Immature natural killer cell (primary cell): ENCODE measurements around the gene ELMO1. TPM values are rescaled to one million over a fixed set of nuclear protein-coding genes. Genes with fewer than 3 reads are reported as not detected.
A peak's percentile ranks its signal among the peaks of the same experiment; 100 is the strongest.

Experiments
- DNase-seq, 3 donors: peaks; one replicate each; pipeline ENCODE4 v3.0.0; 2022; ENCODE audit warnings: mixed read lengths in 1 of 3
- H3K27ac Mint-ChIP-seq, 6 donors: one replicate each; pipeline ENCODE4 v1.8.0; 2020; ENCODE audit warnings: mixed read lengths in 6 of 6, mild to moderate bottlenecking in 5 of 6, inconsistent platforms in 4 of 6, moderate library complexity in 3 of 6
- H3K27me3 Mint-ChIP-seq, 3 donors: one replicate each; pipeline ENCODE4 v1.8.0; 2020 to 2021; ENCODE audit warnings: low read depth in 3 of 3, mild to moderate bottlenecking in 3 of 3, mixed read lengths in 3 of 3, moderate library complexity in 3 of 3, inconsistent platforms in 1 of 3
- H3K36me3 Mint-ChIP-seq, 3 donors: one replicate each; pipeline ENCODE4 v1.8.0; 2020; ENCODE audit warnings: mixed read lengths in 3 of 3, inconsistent platforms in 2 of 3, mild to moderate bottlenecking in 2 of 3
- H3K4me1 Mint-ChIP-seq, 2 donors: one replicate each; pipeline ENCODE4 v1.8.0; 2020; ENCODE audit warnings: inconsistent platforms in 2 of 2, mild to moderate bottlenecking in 2 of 2, mixed read lengths in 2 of 2, moderate library complexity in 1 of 2
- H3K4me3 Mint-ChIP-seq, 5 donors: one replicate each; pipeline ENCODE4 v1.8.0; 2020; ENCODE audit warnings: mild to moderate bottlenecking in 5 of 5, mixed read lengths in 5 of 5, inconsistent platforms in 3 of 5, moderate library complexity in 3 of 5
- H3K9me3 Mint-ChIP-seq, 6 donors: one replicate each; pipeline ENCODE4 v1.8.0; 2020; ENCODE audit warnings: mild to moderate bottlenecking in 6 of 6, mixed read lengths in 6 of 6, inconsistent platforms in 4 of 6, moderate library complexity in 3 of 6
- polyA plus RNA-seq, 3 donors: library from polyadenylated mRNA; unstranded; fragments of 300-500 nt; fragmentation: Illumina TruSeq; gene quantifications; one replicate each; pipeline ENCODE4 v1.2.3, GENCODE V29; 2021

ELMO1 gene
- polyA plus RNA-seq, 3 donors from 2014 or later = 31.9 to 65.9 (median 53.1) TPM

DNA sequence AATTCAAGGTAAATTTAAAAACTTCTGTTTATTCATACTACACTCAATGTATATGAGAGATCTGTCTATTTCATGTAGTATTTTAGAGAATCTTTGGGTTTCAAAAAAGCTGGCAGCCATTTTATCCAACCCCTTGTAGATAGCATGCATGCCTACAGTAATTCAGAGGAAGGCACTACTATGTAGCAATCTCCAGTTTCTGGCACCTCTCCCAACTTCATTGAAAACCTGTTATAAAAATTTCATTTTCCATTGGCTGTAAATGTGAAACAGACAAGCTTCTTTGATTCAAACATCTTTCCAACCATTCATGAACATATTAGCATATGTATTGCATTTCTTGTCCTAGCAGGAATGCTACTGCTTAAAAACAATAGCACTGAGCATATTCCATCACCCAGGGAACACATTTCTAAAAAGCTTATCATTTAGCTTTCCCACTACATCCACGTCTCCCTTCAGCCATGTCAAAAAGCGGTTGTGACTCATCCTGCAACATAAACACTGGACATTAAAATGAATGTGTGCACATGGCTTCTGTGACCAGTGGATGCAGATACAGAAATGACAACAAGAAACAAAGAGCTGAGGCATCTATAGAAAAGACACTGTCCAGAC lies 393.9 kb downstream of the ELMO1 start:
- Mint-ChIP-seq H3K27ac (peak overlapping the region in 1 of 6 donors; percentile 49), H3K27me3 (peaks cover 0 to 2% (median 0%) of the 10 kb centered on the region in 3 donors), H3K4me3 (no peak overlapping the region), H3K36me3 (peaks cover 8 to 11% (median 10%) of the 10 kb centered on the region in 3 donors), H3K9me3 (no peaks in the 10 kb centered on the region), H3K4me1 (peaks cover 0 to 11% of the 10 kb centered on the region in 2 donors)
- DNase-seq = no peak

DNA sequence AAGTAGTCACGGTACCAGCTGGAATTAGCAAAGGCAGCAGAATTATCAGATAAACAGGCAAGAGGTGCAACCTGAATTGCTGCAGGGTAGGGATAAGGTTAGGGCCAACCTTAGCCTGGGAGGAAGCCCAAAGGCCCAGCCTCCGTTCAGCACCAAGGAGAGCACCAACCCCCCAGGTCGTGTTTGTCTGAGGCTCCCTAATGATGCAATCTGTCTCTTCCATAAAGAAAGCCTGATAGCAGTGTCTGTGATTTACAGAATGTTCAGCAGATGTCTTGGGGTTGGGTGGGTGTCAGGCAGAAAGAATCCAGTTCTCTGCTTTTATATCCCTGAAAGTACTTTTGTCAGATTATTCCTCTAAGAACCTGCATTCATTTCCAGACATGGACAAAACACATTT lies 396.0 kb downstream of the ELMO1 start:
- peak in 2 of 3 donors; percentile 8 to 18 for DNase-seq
- peaks cover 8 to 16% (median 13%) of the 10 kb centered on the region in 3 donors for H3K36me3 Mint-ChIP-seq
- H3K4me3 Mint-ChIP-seq = no peak overlapping the region
- H3K4me1 Mint-ChIP-seq = peaks cover 0 to 6% of the 10 kb centered on the region in 2 donors
- peaks cover 0 to 2% (median 0%) of the 10 kb centered on the region in 3 donors for H3K27me3 Mint-ChIP-seq
- no peaks in the 10 kb centered on the region for H3K9me3 Mint-ChIP-seq
- H3K27ac Mint-ChIP-seq = no peak overlapping the region

DNA sequence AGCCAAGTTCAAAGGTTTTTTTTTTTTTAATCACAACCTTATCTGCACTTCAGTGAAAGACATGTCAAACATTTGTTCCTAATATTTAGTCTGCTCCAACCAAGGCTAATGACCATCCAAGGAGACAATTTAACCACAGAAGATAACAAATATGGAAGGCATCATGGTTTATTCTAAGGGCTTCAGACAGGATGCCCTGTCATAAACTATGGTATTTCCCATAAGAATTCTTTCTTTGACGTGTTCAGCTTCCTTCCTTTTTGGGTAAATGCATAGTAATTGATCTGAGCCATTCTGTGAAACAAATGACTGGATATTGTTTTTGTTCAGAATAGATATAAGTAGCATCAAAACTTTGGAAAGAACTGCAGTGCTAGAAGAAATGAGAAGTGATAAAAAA lies 397.9 kb downstream of the ELMO1 start:
- no peaks in the 10 kb centered on the region for H3K9me3 Mint-ChIP-seq
- peaks cover 0 to 2% (median 0%) of the 10 kb centered on the region in 3 donors for H3K27me3 Mint-ChIP-seq
- peaks cover 8 to 13% (median 11%) of the 10 kb centered on the region in 3 donors for H3K36me3 Mint-ChIP-seq
- H3K27ac Mint-ChIP-seq = no peak overlapping the region
- DNase-seq = no peak
- peaks cover 12 to 13% of the 10 kb centered on the region in 2 donors for H3K4me1 Mint-ChIP-seq
- no peak overlapping the region for H3K4me3 Mint-ChIP-seq

DNA sequence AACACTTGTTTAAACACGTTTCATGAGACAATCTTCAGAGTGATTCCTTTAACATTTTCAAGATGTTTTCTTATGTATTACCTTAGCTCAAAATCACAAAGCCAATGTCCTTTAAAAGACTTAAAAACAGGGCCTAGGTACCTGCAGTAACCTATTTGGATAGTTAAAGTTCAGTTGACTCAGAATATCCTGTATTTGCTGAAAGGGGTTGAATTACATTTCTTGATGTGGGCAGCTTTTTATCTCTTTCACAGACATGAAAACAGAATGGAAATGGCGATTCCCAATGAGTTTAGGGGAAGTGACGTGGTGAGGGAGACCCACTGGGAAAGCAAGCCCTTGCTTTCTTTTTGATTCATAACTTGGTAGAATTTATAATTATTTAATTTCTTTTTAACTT lies 400.0 kb downstream of the ELMO1 start:
- Mint-ChIP-seq H3K4me3 (no peak overlapping the region), H3K4me1 (peaks cover 20 to 32% of the 10 kb centered on the region in 2 donors), H3K27ac (peak overlapping the region in 2 of 6 donors; percentile 26 to 54), H3K9me3 (no peaks in the 10 kb centered on the region), H3K36me3 (peaks cover 3 to 8% (median 5%) of the 10 kb centered on the region in 3 donors), H3K27me3 (peaks cover 0 to 2% (median 0%) of the 10 kb centered on the region in 3 donors)
- no peak for DNase-seq

DNA sequence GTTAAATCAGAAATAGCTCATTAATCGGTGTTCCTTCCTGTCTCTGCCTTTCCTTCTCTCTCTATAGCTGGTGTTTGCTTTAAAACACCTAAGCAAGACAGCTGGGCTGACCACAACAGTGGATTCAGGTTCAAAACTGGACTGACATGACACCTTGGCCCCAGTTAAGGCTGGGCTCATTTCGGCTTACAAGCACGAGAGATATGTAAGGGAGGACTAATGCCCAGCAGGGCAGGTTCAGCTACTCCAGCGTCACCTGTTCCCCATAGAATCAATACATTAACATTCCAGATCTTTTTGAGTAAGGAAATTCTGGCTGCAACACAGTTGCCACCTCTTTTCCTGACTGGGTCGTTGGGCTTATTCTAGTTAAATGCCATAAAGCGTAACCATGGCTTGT lies 401.4 kb downstream of the ELMO1 start:
- Mint-ChIP-seq H3K36me3 (peaks cover 3 to 5% (median 4%) of the 10 kb centered on the region in 3 donors), H3K4me3 (no peak overlapping the region), H3K4me1 (peaks cover 20 to 32% of the 10 kb centered on the region in 2 donors), H3K27me3 (no peaks in the 10 kb centered on the region), H3K27ac (no peak overlapping the region), H3K9me3 (no peaks in the 10 kb centered on the region)
- DNase-seq = no peak

DNA sequence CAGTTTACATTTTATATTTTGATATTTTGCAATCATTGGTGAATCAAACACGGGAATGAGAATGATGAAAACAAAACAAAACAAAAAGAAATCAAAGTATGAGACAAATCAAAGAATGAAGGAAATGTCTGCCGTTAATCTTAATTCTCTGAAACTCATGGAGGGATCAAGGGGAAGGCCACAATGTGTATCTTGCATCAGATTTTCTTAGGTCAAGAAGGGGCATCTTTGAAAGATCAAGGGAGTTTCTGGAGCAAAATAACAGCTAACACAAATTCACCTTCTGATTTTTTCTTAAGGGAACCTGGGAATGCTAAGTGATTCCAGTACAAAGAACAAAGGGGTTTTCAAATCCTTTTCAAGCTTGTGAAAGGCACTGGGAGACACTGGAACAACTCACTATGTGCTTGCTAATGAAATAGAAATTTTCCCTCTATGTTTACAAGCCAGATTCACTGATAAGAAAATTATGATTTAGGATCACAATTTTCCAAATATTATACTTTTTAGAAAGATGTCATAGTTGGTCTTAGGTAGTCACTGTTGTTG lies 402.1 kb downstream of the ELMO1 start:
- H3K9me3 Mint-ChIP-seq = no peaks in the 10 kb centered on the region
- H3K27me3 Mint-ChIP-seq = no peaks in the 10 kb centered on the region
- H3K27ac Mint-ChIP-seq = peak overlapping the region in 1 of 6 donors; percentile 13
- peaks cover 21 to 32% of the 10 kb centered on the region in 2 donors for H3K4me1 Mint-ChIP-seq
- H3K36me3 Mint-ChIP-seq = peaks cover 0 to 5% (median 3%) of the 10 kb centered on the region in 3 donors
- DNase-seq = no peak
- H3K4me3 Mint-ChIP-seq = no peak overlapping the region

DNA sequence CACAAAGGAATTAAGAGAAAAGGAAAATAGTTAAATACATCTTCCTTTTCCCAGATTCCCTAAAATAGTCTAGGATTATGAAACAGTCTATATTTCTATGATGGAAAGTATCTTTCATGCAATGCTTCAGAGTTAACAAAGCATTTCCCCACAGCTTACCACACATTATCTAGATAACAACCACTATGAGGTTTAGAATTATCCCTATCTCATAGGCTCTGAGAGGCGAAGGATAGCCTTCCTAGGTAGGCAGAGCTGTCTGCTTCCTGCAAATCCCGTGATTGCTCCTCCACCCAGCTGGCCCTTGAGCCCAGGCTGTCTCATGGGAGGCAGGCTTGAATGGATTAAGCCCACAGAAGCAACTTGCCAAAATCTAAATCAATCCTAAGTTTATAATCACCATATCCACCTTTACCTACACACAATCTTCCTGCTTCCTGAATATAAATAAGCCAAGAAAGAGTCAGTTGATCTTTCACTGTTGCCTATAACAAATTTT lies 402.9 kb downstream of the ELMO1 start:
- H3K9me3 Mint-ChIP-seq = no peaks in the 10 kb centered on the region
- no peak overlapping the region for H3K4me3 Mint-ChIP-seq

DNA sequence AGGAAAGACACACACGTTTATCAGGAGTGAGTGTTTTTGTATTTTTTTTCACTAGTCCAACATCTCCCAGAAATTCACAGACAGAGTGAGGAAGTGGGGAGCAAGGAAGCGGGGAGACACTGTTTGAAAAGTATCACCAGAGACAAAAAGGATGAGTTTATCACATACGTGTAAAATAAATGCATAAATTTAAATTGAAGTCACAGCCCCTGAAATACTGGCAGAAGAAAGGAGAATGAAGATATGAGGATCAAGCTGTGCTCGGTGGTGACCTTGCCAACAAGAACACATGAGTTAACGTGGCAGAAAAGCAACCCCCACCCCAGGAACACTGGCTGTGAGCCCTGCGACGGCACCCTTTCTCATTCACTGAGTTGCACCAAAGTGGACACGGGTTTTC lies 407.2 kb downstream of the ELMO1 start:
- Mint-ChIP-seq H3K4me3 (no peak overlapping the region), H3K27ac (peak overlapping the region in 1 of 6 donors; percentile 47), H3K27me3 (peaks cover 0 to 2% (median 0%) of the 10 kb centered on the region in 3 donors), H3K36me3 (peaks cover 18 to 28% (median 20%) of the 10 kb centered on the region in 3 donors), H3K4me1 (peaks cover 16 to 25% of the 10 kb centered on the region in 2 donors), H3K9me3 (peaks cover 0 to 14% (median 10%) of the 10 kb centered on the region in 6 donors)
- DNase-seq = no peak

More for the DNA sequence above, 402.9 kb downstream of the ELMO1 start:
- Mint-ChIP-seq H3K27ac (no peak overlapping the region), H3K36me3 (peaks cover 0 to 5% (median 3%) of the 10 kb centered on the region in 3 donors), H3K4me1 (peaks cover 21 to 32% of the 10 kb centered on the region in 2 donors), H3K27me3 (no peaks in the 10 kb centered on the region)
- no peak for DNase-seq

DNA sequence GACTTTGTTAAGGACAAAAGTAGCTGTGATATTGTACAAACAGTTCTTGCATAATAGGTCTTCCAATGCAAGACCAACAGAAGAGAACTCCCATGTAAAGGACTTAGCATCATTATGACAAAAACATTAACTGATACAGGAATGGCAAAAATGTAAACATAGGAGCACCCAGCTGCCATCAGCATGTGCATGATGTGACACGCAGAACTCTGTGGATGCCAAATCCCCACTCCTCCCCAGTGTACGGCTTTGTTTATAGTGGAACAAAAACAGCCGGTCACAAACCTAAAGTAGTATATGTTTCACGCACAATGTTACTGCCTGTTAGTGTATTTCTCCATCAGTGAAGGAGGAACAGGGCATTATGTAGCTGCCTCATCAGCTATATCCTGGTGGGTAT lies 408.3 kb downstream of the ELMO1 start:
- DNase-seq = no peak
- Mint-ChIP-seq H3K27me3 (peaks cover 0 to 2% (median 0%) of the 10 kb centered on the region in 3 donors), H3K4me1 (peaks cover 4 to 14% of the 10 kb centered on the region in 2 donors), H3K9me3 (peaks cover 0 to 14% (median 10%) of the 10 kb centered on the region in 6 donors), H3K4me3 (no peak overlapping the region), H3K27ac (no peak overlapping the region), H3K36me3 (peaks cover 20 to 28% (median 20%) of the 10 kb centered on the region in 3 donors)

DNA sequence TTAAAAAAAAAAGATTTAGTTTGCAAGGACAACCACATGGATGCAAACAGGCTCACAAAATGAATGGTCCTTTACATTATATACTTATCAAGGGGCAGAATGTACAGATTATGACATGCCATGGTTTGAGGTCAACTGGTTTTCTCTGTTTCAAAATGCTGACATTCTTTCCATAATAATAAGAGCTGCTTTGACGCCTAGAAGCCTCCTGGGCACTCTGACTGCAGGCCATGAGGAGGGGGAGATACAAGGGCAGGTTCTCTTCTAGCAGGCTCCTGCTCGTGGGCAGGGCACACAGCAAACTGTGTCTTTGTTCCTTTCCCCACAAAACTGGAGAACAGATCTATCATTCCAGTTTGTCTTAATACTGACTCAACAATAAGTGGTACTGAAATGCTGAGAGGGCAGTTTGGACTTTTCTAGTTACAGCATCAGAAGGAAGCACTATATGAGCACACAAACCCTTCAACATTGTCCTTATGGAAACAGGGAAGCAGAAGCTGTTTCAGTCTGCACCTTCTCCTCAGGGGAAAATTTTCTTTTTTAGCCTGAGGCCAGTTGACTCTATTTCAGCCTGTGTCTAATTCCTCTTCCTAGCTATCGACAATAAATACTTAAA lies 409.4 kb downstream of the ELMO1 start:
- H3K36me3 Mint-ChIP-seq = peaks cover 20 to 31% (median 20%) of the 10 kb centered on the region in 3 donors

DNA sequence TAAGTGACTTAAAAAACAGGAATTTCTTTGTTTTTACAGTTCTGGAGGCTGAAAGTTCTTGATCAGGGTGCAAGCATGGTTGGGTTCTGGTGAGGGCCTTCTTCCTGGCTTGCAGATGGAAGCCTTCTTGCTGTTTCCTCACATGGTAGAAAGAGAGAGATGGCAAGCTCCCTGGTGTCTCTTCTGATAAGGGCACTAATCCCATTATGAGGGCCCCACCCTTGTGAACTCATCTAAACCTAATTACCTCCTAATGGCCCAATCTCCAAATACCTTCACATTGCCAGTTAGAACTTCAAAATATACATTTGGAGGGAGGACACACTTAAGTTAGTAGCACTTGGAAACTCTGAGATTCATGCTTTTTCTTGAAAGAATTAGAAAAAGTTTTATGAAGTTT lies 410.0 kb downstream of the ELMO1 start:
- Mint-ChIP-seq H3K36me3 (peaks cover 20 to 32% (median 22%) of the 10 kb centered on the region in 3 donors), H3K27me3 (peaks cover 0 to 2% (median 0%) of the 10 kb centered on the region in 3 donors), H3K9me3 (peaks cover 0 to 14% (median 10%) of the 10 kb centered on the region in 6 donors), H3K27ac (no peak overlapping the region), H3K4me3 (no peak overlapping the region), H3K4me1 (peaks cover 0 to 2% of the 10 kb centered on the region in 2 donors)
- DNase-seq = no peak

More for the DNA sequence above, 409.4 kb downstream of the ELMO1 start:
- no peak overlapping the region for H3K4me3 Mint-ChIP-seq
- peaks cover 0 to 2% (median 0%) of the 10 kb centered on the region in 3 donors for H3K27me3 Mint-ChIP-seq
- no peak overlapping the region for H3K27ac Mint-ChIP-seq
- peaks cover 0 to 14% (median 10%) of the 10 kb centered on the region in 6 donors for H3K9me3 Mint-ChIP-seq
- no peak for DNase-seq
- H3K4me1 Mint-ChIP-seq = peaks cover 2 to 3% of the 10 kb centered on the region in 2 donors

DNA sequence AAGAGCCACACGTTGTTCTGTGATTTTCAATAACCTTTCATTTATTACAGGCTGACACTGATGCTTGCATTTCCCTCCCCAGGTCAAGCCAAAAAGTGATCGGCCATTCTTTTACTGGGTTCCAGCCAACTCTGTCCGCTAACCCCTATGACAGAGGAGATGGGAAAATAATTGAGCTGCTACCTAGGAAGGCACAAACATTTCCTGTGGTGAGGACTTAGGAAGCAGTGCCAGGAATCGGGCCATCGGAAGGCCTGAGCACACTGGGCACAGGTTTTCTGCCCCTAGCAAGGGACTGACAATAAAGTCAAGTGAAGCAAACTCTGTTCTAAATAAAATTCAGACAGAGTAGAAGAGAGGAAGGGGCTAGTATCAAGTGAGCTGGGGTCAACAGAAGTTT lies 411.4 kb downstream of the ELMO1 start:
- Mint-ChIP-seq H3K27me3 (peaks cover 0 to 2% (median 0%) of the 10 kb centered on the region in 3 donors), H3K4me1 (peaks cover 7% of the 10 kb centered on the region in 2 donors), H3K4me3 (no peak overlapping the region), H3K9me3 (peaks cover 0 to 14% (median 10%) of the 10 kb centered on the region in 6 donors), H3K36me3 (peaks cover 20 to 39% (median 28%) of the 10 kb centered on the region in 3 donors), H3K27ac (peak overlapping the region in 1 of 6 donors; percentile 23)
- no peak for DNase-seq

DNA sequence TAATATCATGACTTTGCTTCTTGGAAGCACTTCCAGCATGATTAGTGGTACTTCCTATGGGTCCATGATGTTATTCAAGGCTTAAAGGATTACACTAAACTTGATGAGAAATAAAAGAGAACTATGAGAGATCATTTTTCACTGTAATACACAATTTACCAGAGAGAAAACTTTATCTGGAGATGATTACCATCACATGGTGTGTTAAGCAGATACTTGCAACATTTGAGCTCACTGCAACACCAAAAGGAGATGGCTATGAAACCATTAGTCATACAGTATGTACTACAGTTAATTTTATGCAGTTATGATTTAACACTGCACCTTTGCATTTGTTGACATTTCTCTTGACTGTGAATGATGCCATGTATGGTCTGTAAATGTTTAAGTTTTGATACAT lies 413.0 kb downstream of the ELMO1 start:
- no peak for DNase-seq
- peaks cover 22 to 43% (median 37%) of the 10 kb centered on the region in 3 donors for H3K36me3 Mint-ChIP-seq

More for the DNA sequence above, 413.0 kb downstream of the ELMO1 start:
- peaks cover 16 to 18% of the 10 kb centered on the region in 2 donors for H3K4me1 Mint-ChIP-seq
- H3K27me3 Mint-ChIP-seq = peaks cover 0 to 2% (median 0%) of the 10 kb centered on the region in 3 donors
- H3K9me3 Mint-ChIP-seq = peaks cover 0 to 14% (median 10%) of the 10 kb centered on the region in 6 donors
- no peak overlapping the region for H3K27ac Mint-ChIP-seq
- no peak overlapping the region for H3K4me3 Mint-ChIP-seq
